Astrocyte (in vitro differentiated cells and primary cell): ENCODE measurements around the gene FRMD5.
A peak's percentile ranks its signal among the peaks of the same experiment; 100 is the strongest.

Experiments
- CTCF ChIP-seq: IDR thresholded peaks from 2 replicates; pipeline ENCODE4 v1.5.1; 2011; ENCODE audit warnings: low read depth, mild to moderate bottlenecking, inconsistent platforms, low read length, moderate library complexity; ENCODE audit not compliant: insufficient read depth
- EZH2 ChIP-seq: IDR thresholded peaks from 2 replicates; pipeline ENCODE4 v1.6.1; 2012; ENCODE audit warnings: mild to moderate bottlenecking, low read length, inconsistent platforms; ENCODE audit not compliant: insufficient read depth

GRCh38 chr15:44195151-44195740, at the start of gene FRMD5:
- peak; percentile 10 for TF ChIP-seq CTCF
- no peak for TF ChIP-seq EZH2
